CD4-positive, alpha-beta T cell treated with Interleukin-6 at 100 ng/mL for 8 hours (primary cell): Measurements from ENCODE around the gene ZFYVE16.
"Not testable (repeated sequence)": the region's sequence is repeated elsewhere in the genome, so short reads cannot be mapped to it uniquely, and the experiment has no call there.

ENCODE experiments used
- DNase-seq: peaks from one replicate; pipeline ENCODE4 v3.0.0-alpha.2; 2020; ENCODE audit warnings: mixed read lengths, low spot score

ZFYVE16 gene

GRCh38 chr5:80411589-80412219, 3.8 kb downstream of the ZFYVE16 start:
- no peak for DNase-seq

GRCh38 chr5:80414113-80414512, 6.2 kb downstream of the ZFYVE16 start:
- DNase-seq, result no peak

GRCh38 chr5:80417973-80418372, 10.1 kb downstream of the ZFYVE16 start:
- no peak for DNase-seq

GRCh38 chr5:80424365-80424764, 16.5 kb downstream of the ZFYVE16 start:
- not testable (repeated sequence) for DNase-seq

- DNase-seq, result no peak
Measured at GRCh38 chr5:80435476-80435875, 27.6 kb downstream of the ZFYVE16 start.

- no peak for DNase-seq
Measured at GRCh38 chr5:80437326-80437725, 29.5 kb downstream of the ZFYVE16 start.

GRCh38 chr5:80438739-80439138, 30.9 kb downstream of the ZFYVE16 start:
- no peak for DNase-seq

- DNase-seq, result no peak
Measured at GRCh38 chr5:80439213-80439612, 31.3 kb downstream of the ZFYVE16 start.

- DNase-seq, result no peak
Measured at GRCh38 chr5:80442742-80443141, 34.9 kb downstream of the ZFYVE16 start.

GRCh38 chr5:80453366-80453765, 45.5 kb downstream of the ZFYVE16 start:
- no peak for DNase-seq

GRCh38 chr5:80463269-80463668, 55.4 kb downstream of the ZFYVE16 start:
- no peak for DNase-seq

GRCh38 chr5:80466669-80467485, 59.0 kb downstream of the ZFYVE16 start:
- no peak for DNase-seq

- no peak for DNase-seq
Measured at GRCh38 chr5:80468131-80468530, 60.3 kb downstream of the ZFYVE16 start.

GRCh38 chr5:80470631-80471030, 62.8 kb downstream of the ZFYVE16 start:
- not testable (repeated sequence) for DNase-seq

GRCh38 chr5:80474929-80475328, 67.1 kb downstream of the ZFYVE16 start:
- DNase-seq, result no peak

GRCh38 chr5:80479713-80480112, 71.8 kb downstream of the ZFYVE16 start:
- DNase-seq, result no peak

GRCh38 chr5:80480354-80480753, 72.5 kb downstream of the ZFYVE16 start:
- DNase-seq, result no peak

- DNase-seq, result peak; percentile 25
Measured at GRCh38 chr5:80481019-80481893, 73.4 kb downstream of the ZFYVE16 start.

- DNase-seq, result no peak
Measured at GRCh38 chr5:80482578-80482977, 74.7 kb downstream of the ZFYVE16 start.

- no peak for DNase-seq
Measured at GRCh38 chr5:80483636-80484232, 75.9 kb downstream of the ZFYVE16 start.

GRCh38 chr5:80487444-80487828, 79.6 kb downstream of the ZFYVE16 start:
- no peak for DNase-seq
